A549 (cell line): ENCODE results near the gene SMIM44. TPM values are rescaled to one million over a fixed set of nuclear protein-coding genes. Genes with fewer than 3 reads are reported as not detected.

Experiments used
- ATAC-seq, 2 experiments: fragments of 200-7000 bp in 1 of 2; fragments of >200 bp in 1 of 2; cut with Nextera tagmentation in 1 of 2; cut with Tn5 transposase in 1 of 2; 3 replicates each; pipeline versions ENCODE4 v1.8.0 to v1.9.1; 2018 to 2020; ENCODE audit warnings: mild to moderate bottlenecking in 1 of 2, moderate library complexity in 1 of 2
- CTCF ChIA-PET: fragments of 300-600 bp; sonication (Branson Sonifier 250); formaldehyde crosslinking; extraction: SDS; loops from one replicate; lab custom pipeline; 2021; ENCODE audit warnings: antibody characterized with exemption, inconsistent platforms; lab: Yijun Ruan, JAX
- POLR2A ChIA-PET: fragments of 350-600 bp; formaldehyde crosslinking; extraction: SDS; loops from one replicate; lab custom pipeline; 2021; ENCODE audit warnings: antibody characterized with exemption, inconsistent platforms; lab: Yijun Ruan, JAX
- DNase-seq, 2 experiments: peaks; one replicate each; pipeline versions ENCODE4 v3.0.0 to v3.0.0-alpha.2; 2011 to 2016; ENCODE audit warnings: low read depth in 1 of 2, low spot score in 1 of 2
- FAIRE-seq: peaks from 2 replicates; lab custom pipeline; 2011; peaks lifted over from hg19 to GRCh38; lab: Jason Lieb, UNC
- H3K27ac ChIP-seq, 2 experiments: fragments of >200 bp; sonication (Bioruptor Twin); formaldehyde crosslinking; 3 replicates each; pipeline ENCODE4 v1.5.1; 2016 to 2017
- H3K4me1 ChIP-seq: fragments of >200 bp; sonication (Bioruptor Twin); formaldehyde crosslinking; 3 replicates; pipeline ENCODE4 v1.6.1; 2016
- H3K4me2 ChIP-seq: fragments of >200 bp; sonication (Bioruptor Twin); formaldehyde crosslinking; 3 replicates; pipeline ENCODE4 v1.6.1; 2016
- H3K4me3 ChIP-seq: fragments of >200 bp; sonication (Bioruptor Twin); formaldehyde crosslinking; 3 replicates; pipeline ENCODE4 v1.5.1; 2016
- H3K9me3 ChIP-seq: fragments of >200 bp; sonication (Bioruptor Twin); formaldehyde crosslinking; 3 replicates; pipeline ENCODE4 v1.6.1; 2016
- CBX8 ChIP-seq: fragments of 200-600 bp; sonication (generic); IDR thresholded peaks from 2 replicates; pipeline ENCODE4 v1.6.1; 2016
- CEBPB ChIP-seq, 2 experiments: fragments of >200 bp in 1 of 2; sonication (Bioruptor Twin) in 1 of 2; formaldehyde crosslinking in 1 of 2; IDR thresholded peaks; 2 replicates each; pipeline ENCODE4 v1.6.1; 2012 to 2016
- EP300 ChIP-seq, 2 experiments: fragments of >200 bp; sonication (Bioruptor Twin); formaldehyde crosslinking; IDR thresholded peaks; 2 replicates in 1 of 2; 3 replicates in 1 of 2; pipeline ENCODE4 v1.6.1; 2016 to 2017
- ESRRA ChIP-seq: fragments of 150-350 bp; IDR thresholded peaks from 2 replicates; pipeline ENCODE4 v1.6.1; 2014; ENCODE audit warnings: mild to moderate bottlenecking, low read length, borderline replicate concordance
- GATA3 ChIP-seq: IDR thresholded peaks from 2 replicates; pipeline ENCODE4 v1.6.1; 2012; ENCODE audit warnings: borderline replicate concordance
- HEYL ChIP-seq: fragments of 250-450 bp; sonication (Bioruptor Pico); IDR thresholded peaks from 2 replicates; pipeline ENCODE4 v1.8.0; 2021; ENCODE audit warnings: mild to moderate bottlenecking, moderate library complexity
- HOXB13 ChIP-seq: fragments of 250-450 bp; sonication (Bioruptor Pico); IDR thresholded peaks from 2 replicates; pipeline ENCODE4 v1.5.0; 2020; ENCODE audit warnings: low read depth, mild to moderate bottlenecking, moderate library complexity
- MAFK ChIP-seq: fragments of 450-650 bp; IDR thresholded peaks from 2 replicates; pipeline ENCODE4 v1.6.1; 2014; ENCODE audit not compliant: partially characterized antibody
- ZFP36 ChIP-seq: fragments of 450-650 bp; IDR thresholded peaks from 2 replicates; pipeline ENCODE4 v1.6.1; 2014; ENCODE audit warnings: borderline replicate concordance; ENCODE audit not compliant: partially characterized antibody
- ZNF302 ChIP-seq: fragments of 250-450 bp; sonication (Bioruptor Pico); IDR thresholded peaks from 2 replicates; pipeline ENCODE4 v1.9.0; 2021; ENCODE audit warnings: inconsistent platforms, mild to moderate bottlenecking, moderate library complexity
- WGBS: methylation state at CpG from one replicate; pipeline ENCODE4 v1.1.6; 2017; ENCODE audit errors: missing lambda C conversion rate; 5-methylcytosine and 5-hydroxymethylcytosine counted together
- polyA plus RNA-seq, 4 experiments: library from polyadenylated mRNA; depleted of rRNA in 3 of 4; stranded (reverse); fragments of >200 nt; fragmentation: RNase III in 1 of 4; extraction: RNeasy Plus Mini Kit Qiagen cat#74134 plus additional on column Dnase treatment in 1 of 4; gene quantifications; 2 replicates in 3 of 4; 3 replicates in 1 of 4; pipeline ENCODE4 v1.2.3, GENCODE V29; 2011 to 2017
- small RNA-seq, 6 experiments: library from RNA; depleted of rRNA; stranded (forward); fragments of <200 nt; gene quantifications; one replicate each; pipeline ENCODE3, GENCODE V24; 2012
- TF ChIP-seq, protein P1 (sequence below): fragments of 200-600 bp; sonication (generic); IDR thresholded peaks from 2 replicates; pipeline ENCODE4 v1.6.1; 2016; ENCODE audit warnings: antibody characterized with exemption, mild to moderate bottlenecking, moderate library complexity

Gene SMIM44
- polyA plus RNA-seq, 2 of the 4 experiments (the other 2 are of a cell fraction): not detected

DNA sequence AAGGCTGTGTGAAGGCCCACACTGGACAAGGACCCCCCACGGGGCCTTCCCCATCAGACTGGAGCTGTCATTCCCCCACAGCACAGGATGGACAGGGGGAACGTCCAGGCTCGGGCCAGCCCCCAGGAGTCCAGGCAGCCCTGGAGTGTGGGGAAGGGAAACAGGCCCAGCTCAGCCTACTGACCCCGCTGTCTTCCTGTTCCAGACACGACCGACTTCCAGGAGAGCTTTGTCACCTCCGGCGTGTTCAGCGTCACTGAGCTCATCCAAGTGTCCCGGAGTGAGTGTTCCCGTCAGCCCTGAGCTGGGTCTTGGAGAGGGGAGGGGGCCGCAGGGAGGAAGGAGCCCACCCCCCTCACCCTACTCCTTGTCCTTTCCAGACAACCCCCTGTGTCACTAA, 49.9 kb downstream of the SMIM44 start:
- Histone ChIP-seq H3K27ac (no peak overlapping the region), H3K9me3 (no peaks in the 10 kb centered on the region), H3K4me3 (no peak overlapping the region), H3K4me1 (peaks cover 19% of the 10 kb centered on the region), H3K4me2 (no peak overlapping the region)
- ChIA-PET CTCF (interaction anchor here (0.8 to 9.2 kb wide), 5 partner anchors 10 to 107 kb away, joined by 3 to 60 read pairs (median 4); no protein-coding TSS in a partner anchor), POLR2A (interaction anchor here (1.0 kb wide), 1 partner anchor 18 kb away, joined by 3 read pairs; no protein-coding TSS in a partner anchor)
- ATAC-seq: no peak
- 94% methylated on average over 11 of the region's 12 CpGs for WGBS
- FAIRE-seq: no peak
- no peak for DNase-seq
- TF ChIP-seq EP300 (IDR thresholded peaks at IDR 0.05) (no peak), CEBPB (IDR thresholded peaks at IDR 0.05) (no peak), MAFK (no peak), HOXB13 (CRISPR knock-in tag) (no peak), HEYL (CRISPR knock-in tag) (no peak), CBX8 (no peak), GATA3 (no peak), ESRRA (no peak), ZNF302 (CRISPR knock-in tag) (no peak), ZFP36 (no peak)
- TF ChIP-seq, protein P1, sequence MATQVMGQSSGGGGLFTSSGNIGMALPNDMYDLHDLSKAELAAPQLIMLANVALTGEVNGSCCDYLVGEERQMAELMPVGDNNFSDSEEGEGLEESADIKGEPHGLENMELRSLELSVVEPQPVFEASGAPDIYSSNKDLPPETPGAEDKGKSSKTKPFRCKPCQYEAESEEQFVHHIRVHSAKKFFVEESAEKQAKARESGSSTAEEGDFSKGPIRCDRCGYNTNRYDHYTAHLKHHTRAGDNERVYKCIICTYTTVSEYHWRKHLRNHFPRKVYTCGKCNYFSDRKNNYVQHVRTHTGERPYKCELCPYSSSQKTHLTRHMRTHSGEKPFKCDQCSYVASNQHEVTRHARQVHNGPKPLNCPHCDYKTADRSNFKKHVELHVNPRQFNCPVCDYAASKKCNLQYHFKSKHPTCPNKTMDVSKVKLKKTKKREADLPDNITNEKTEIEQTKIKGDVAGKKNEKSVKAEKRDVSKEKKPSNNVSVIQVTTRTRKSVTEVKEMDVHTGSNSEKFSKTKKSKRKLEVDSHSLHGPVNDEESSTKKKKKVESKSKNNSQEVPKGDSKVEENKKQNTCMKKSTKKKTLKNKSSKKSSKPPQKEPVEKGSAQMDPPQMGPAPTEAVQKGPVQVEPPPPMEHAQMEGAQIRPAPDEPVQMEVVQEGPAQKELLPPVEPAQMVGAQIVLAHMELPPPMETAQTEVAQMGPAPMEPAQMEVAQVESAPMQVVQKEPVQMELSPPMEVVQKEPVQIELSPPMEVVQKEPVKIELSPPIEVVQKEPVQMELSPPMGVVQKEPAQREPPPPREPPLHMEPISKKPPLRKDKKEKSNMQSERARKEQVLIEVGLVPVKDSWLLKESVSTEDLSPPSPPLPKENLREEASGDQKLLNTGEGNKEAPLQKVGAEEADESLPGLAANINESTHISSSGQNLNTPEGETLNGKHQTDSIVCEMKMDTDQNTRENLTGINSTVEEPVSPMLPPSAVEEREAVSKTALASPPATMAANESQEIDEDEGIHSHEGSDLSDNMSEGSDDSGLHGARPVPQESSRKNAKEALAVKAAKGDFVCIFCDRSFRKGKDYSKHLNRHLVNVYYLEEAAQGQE: no peak

Small RNAs within 50 kb of the gene (small RNA-seq; reads per million reads assigned to genes)
- gene RF00212: 0 reads per million in 6 experiments

Other genes with a start within 250 kb of the SMIM44 start
- gene NFIC, start 116.9 kb downstream of the SMIM44 start, polyA plus RNA-seq (2011; rRNA removed): 2.6 and 4.7 TPM in 2 replicates
- 34.6 to 36.4 TPM (median 34.9 TPM) in 3 replicates for gene NFIC, start 116.9 kb downstream of the SMIM44 start, polyA plus RNA-seq (2017; fragmentation: RNase III; extraction: RNeasy Plus Mini Kit Qiagen cat#74134 plus additional on column Dnase treatment)
- 1.1 and 1.2 TPM in 2 replicates for gene SMIM24, start 2.9 kb downstream of the SMIM44 start, polyA plus RNA-seq (2011; rRNA removed)
- gene SMIM24, start 2.9 kb downstream of the SMIM44 start, polyA plus RNA-seq (2017; fragmentation: RNase III; extraction: RNeasy Plus Mini Kit Qiagen cat#74134 plus additional on column Dnase treatment): 0.62 to 1.0 TPM (median 0.67 TPM) in 3 replicates
- 3.3 and 4.6 TPM in 2 replicates for gene DOHH, start 17.2 kb upstream of the SMIM44 start, polyA plus RNA-seq (2011; rRNA removed)
- gene DOHH, start 17.2 kb upstream of the SMIM44 start, polyA plus RNA-seq (2017; fragmentation: RNase III; extraction: RNeasy Plus Mini Kit Qiagen cat#74134 plus additional on column Dnase treatment): 12.1 to 14.2 TPM (median 13.3 TPM) in 3 replicates
- 13.9 and 14.4 TPM in 2 replicates for gene FZR1, start 22.9 kb upstream of the SMIM44 start, polyA plus RNA-seq (2011; rRNA removed)
- 15.5 to 19.1 TPM (median 18.1 TPM) in 3 replicates for gene FZR1, start 22.9 kb upstream of the SMIM44 start, polyA plus RNA-seq (2017; fragmentation: RNase III; extraction: RNeasy Plus Mini Kit Qiagen cat#74134 plus additional on column Dnase treatment)
- gene TEKTIP1, start 55.7 kb upstream of the SMIM44 start, polyA plus RNA-seq (2011; rRNA removed): not detected in 2 replicates
- gene TEKTIP1, start 55.7 kb upstream of the SMIM44 start, polyA plus RNA-seq (2017; fragmentation: RNase III; extraction: RNeasy Plus Mini Kit Qiagen cat#74134 plus additional on column Dnase treatment): not detected in 3 replicates
- 52.5 and 54.9 TPM in 2 replicates for gene MFSD12, start 74.1 kb upstream of the SMIM44 start, polyA plus RNA-seq (2011; rRNA removed)
- gene MFSD12, start 74.1 kb upstream of the SMIM44 start, polyA plus RNA-seq (2017; fragmentation: RNase III; extraction: RNeasy Plus Mini Kit Qiagen cat#74134 plus additional on column Dnase treatment): 101 to 115 TPM (median 109 TPM) in 3 replicates
- 19.6 and 24.2 TPM in 2 replicates for gene HMG20B, start 89.5 kb upstream of the SMIM44 start, polyA plus RNA-seq (2011; rRNA removed)
- gene HMG20B, start 89.5 kb upstream of the SMIM44 start, polyA plus RNA-seq (2017; fragmentation: RNase III; extraction: RNeasy Plus Mini Kit Qiagen cat#74134 plus additional on column Dnase treatment): 40.0 to 47.1 TPM (median 46.6 TPM) in 3 replicates
- 0.05 and 0.20 TPM in 2 replicates for gene GIPC3, start 102.0 kb upstream of the SMIM44 start, polyA plus RNA-seq (2011; rRNA removed)
- 0.07 to 0.15 TPM (median 0.12 TPM) in 3 replicates for gene GIPC3, start 102.0 kb upstream of the SMIM44 start, polyA plus RNA-seq (2017; fragmentation: RNase III; extraction: RNeasy Plus Mini Kit Qiagen cat#74134 plus additional on column Dnase treatment)
- gene TBXA2R, start 123.4 kb upstream of the SMIM44 start, polyA plus RNA-seq (2011; rRNA removed): 0.13 and 0.26 TPM in 2 replicates
- gene TBXA2R, start 123.4 kb upstream of the SMIM44 start, polyA plus RNA-seq (2017; fragmentation: RNase III; extraction: RNeasy Plus Mini Kit Qiagen cat#74134 plus additional on column Dnase treatment): 0.49 to 0.62 TPM (median 0.49 TPM) in 3 replicates
- 6.4 and 8.3 TPM in 2 replicates for gene CACTIN, start 143.3 kb upstream of the SMIM44 start, polyA plus RNA-seq (2011; rRNA removed)
- 14.6 to 15.3 TPM (median 14.9 TPM) in 3 replicates for gene CACTIN, start 143.3 kb upstream of the SMIM44 start, polyA plus RNA-seq (2017; fragmentation: RNase III; extraction: RNeasy Plus Mini Kit Qiagen cat#74134 plus additional on column Dnase treatment)
- gene PIP5K1C, start 217.0 kb upstream of the SMIM44 start, polyA plus RNA-seq (2011; rRNA removed): 2.6 and 3.5 TPM in 2 replicates
- 8.1 to 9.5 TPM (median 9.3 TPM) in 3 replicates for gene PIP5K1C, start 217.0 kb upstream of the SMIM44 start, polyA plus RNA-seq (2017; fragmentation: RNase III; extraction: RNeasy Plus Mini Kit Qiagen cat#74134 plus additional on column Dnase treatment)
- gene TJP3, start 224.9 kb upstream of the SMIM44 start, polyA plus RNA-seq (2011; rRNA removed): 2.3 and 4.0 TPM in 2 replicates
- gene TJP3, start 224.9 kb upstream of the SMIM44 start, polyA plus RNA-seq (2017; fragmentation: RNase III; extraction: RNeasy Plus Mini Kit Qiagen cat#74134 plus additional on column Dnase treatment): 1.4 to 1.8 TPM (median 1.5 TPM) in 3 replicates